GM12892 (cell line): ENCODE measurements around the gene MBD5.

Experiments
- POLR2A ChIP-seq: IDR thresholded peaks from 2 replicates; pipeline ENCODE4 v1.6.1; 2011; ENCODE audit warnings: low read depth, low read length, control low read depth
- TAF1 ChIP-seq: IDR thresholded peaks from 2 replicates; pipeline ENCODE4 v1.6.1; 2011; ENCODE audit warnings: low read depth, mild to moderate bottlenecking, control low read depth, low read length, borderline replicate concordance

GRCh38 chr2:148528356-148529064 is 507.6 kb downstream of the MBD5 start:
- TF ChIP-seq POLR2A (no peak), TAF1 (no peak)
